ENCODE data around the gene A3GALT2. TPM values are rescaled to one million over a fixed set of nuclear protein-coding genes. Genes with fewer than 3 reads are reported as not detected.

A3GALT2 gene
- total RNA-seq, 2 donors from 2014 or later, result not detected

- Histone ChIP-seq H3K27ac (no peak overlapping the region), H3K36me3 (no peaks in the 10 kb centered on the region), H3K4me3 (no peak overlapping the region), H3K9me3 (no peaks in the 10 kb centered on the region), H3K9ac (ENCODE audit: low read depth in 2 of 2, low read length in 2 of 2) (no peak overlapping the region), H3K4me1 (no peaks in the 10 kb centered on the region), H3K27me3 (no peaks in the 10 kb centered on the region)
- intact Hi-C loops (cut with DNase I), result no loop called here
- DNase-seq, result no peak
- TF ChIP-seq, protein P1, sequence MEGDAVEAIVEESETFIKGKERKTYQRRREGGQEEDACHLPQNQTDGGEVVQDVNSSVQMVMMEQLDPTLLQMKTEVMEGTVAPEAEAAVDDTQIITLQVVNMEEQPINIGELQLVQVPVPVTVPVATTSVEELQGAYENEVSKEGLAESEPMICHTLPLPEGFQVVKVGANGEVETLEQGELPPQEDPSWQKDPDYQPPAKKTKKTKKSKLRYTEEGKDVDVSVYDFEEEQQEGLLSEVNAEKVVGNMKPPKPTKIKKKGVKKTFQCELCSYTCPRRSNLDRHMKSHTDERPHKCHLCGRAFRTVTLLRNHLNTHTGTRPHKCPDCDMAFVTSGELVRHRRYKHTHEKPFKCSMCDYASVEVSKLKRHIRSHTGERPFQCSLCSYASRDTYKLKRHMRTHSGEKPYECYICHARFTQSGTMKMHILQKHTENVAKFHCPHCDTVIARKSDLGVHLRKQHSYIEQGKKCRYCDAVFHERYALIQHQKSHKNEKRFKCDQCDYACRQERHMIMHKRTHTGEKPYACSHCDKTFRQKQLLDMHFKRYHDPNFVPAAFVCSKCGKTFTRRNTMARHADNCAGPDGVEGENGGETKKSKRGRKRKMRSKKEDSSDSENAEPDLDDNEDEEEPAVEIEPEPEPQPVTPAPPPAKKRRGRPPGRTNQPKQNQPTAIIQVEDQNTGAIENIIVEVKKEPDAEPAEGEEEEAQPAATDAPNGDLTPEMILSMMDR (IDR thresholded peaks at IDR 0.05), result no peak
Measured at GRCh38 chr1:33269621-33270020, 51.3 kb downstream of the A3GALT2 start.

DNA sequence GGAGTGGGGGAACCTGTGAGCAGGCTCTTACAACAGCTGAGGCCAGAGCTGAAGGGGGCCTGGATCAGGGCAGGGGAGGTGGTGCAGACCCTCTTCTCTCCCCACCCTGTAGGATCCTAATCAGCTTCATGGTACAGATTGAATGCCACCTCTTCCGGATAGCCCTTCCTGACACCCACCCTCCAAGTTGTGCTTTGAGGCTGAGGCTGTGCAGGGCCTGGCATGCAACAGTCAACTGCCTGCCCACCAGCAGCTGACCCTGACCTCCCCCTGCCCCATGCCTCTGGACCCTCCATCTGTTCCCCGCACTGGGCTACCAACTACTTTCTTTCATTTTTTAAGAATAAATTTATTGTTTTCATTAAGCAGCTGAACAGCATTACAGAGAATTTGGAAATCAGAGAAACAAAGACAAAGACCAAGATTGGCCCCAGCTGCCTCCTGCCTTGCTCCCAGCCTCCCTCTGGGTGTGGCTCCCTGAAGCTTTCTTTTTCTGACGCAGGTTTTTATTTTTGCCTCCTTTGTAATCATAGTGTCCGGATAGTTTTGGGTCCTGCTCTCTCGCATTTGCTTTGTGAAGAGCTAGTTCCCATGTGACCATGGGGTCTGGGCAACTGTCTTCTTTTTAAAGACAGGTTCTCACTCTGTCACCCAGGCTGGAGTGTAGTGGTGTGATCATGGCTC lies 51.8 kb downstream of the A3GALT2 start:
- Histone ChIP-seq H3K36me3 (no peaks in the 10 kb centered on the region), H3K4me3 (no peak overlapping the region), H3K27me3 (no peaks in the 10 kb centered on the region), H3K27ac (no peak overlapping the region), H3K9ac (ENCODE audit: low read depth in 2 of 2, low read length in 2 of 2) (no peak overlapping the region), H3K4me1 (no peaks in the 10 kb centered on the region), H3K9me3 (no peaks in the 10 kb centered on the region)
- intact Hi-C loops (cut with DNase I), result no loop called here
- no peak for DNase-seq
- TF ChIP-seq, protein P1 (IDR thresholded peaks at IDR 0.05), result no peak

GRCh38 chr1:33268457-33268856 lies 52.4 kb downstream of the A3GALT2 start:
- intact Hi-C loops (cut with DNase I), result no loop called here
- H3K4me3 ChIP-seq, result no peak overlapping the region
- TF ChIP-seq, protein P1 (IDR thresholded peaks at IDR 0.05), result no peak
- no peaks in the 10 kb centered on the region for H3K36me3 ChIP-seq
- DNase-seq, result no peak
- H3K9me3 ChIP-seq, result no peaks in the 10 kb centered on the region
- no peaks in the 10 kb centered on the region for H3K4me1 ChIP-seq
- H3K27ac ChIP-seq, result no peak overlapping the region
- no peak overlapping the region for H3K9ac ChIP-seq (ENCODE audit: low read depth in 2 of 2, low read length in 2 of 2)
- H3K27me3 ChIP-seq, result no peaks in the 10 kb centered on the region

- Histone ChIP-seq H3K9me3 (no peaks in the 10 kb centered on the region), H3K9ac (ENCODE audit: low read depth in 2 of 2, low read length in 2 of 2) (no peak overlapping the region), H3K27ac (no peak overlapping the region), H3K4me1 (no peaks in the 10 kb centered on the region), H3K4me3 (no peak overlapping the region), H3K36me3 (no peaks in the 10 kb centered on the region), H3K27me3 (no peaks in the 10 kb centered on the region)
- TF ChIP-seq, protein P1 (IDR thresholded peaks at IDR 0.05), result no peak
- no peak for DNase-seq
- intact Hi-C loops (cut with DNase I), result no loop called here
Measured at GRCh38 chr1:33267468-33268205, 53.3 kb downstream of the A3GALT2 start.

DNA sequence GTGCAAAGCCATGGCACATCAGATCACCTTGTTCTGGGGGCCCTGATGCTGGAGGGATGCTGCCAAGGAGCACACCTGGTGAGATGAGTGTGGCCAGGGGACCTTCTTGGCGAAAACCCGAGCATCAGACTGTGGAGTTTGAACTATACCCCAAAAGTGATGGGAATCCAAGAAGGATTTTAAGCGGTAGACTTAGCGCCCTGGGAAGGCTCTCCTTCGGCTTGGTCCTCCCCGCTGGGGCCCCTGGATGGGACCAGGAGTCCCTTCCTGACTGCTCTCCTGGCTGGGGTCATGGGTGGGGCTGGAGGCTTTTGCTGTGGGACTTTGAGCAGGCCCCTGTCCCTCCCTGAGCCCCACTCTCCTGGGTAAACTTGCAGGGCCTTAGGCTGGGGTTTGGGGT lies 54.1 kb downstream of the A3GALT2 start:
- Histone ChIP-seq H3K4me1 (no peaks in the 10 kb centered on the region), H3K27me3 (no peaks in the 10 kb centered on the region), H3K27ac (no peak overlapping the region), H3K9ac (ENCODE audit: low read depth in 2 of 2, low read length in 2 of 2) (no peak overlapping the region), H3K36me3 (no peaks in the 10 kb centered on the region), H3K9me3 (no peaks in the 10 kb centered on the region), H3K4me3 (no peak overlapping the region)
- DNase-seq, result no peak
- TF ChIP-seq, protein P1 (IDR thresholded peaks at IDR 0.05), result no peak
- intact Hi-C loops (cut with DNase I), result no loop called here

Data from colonic mucosa (tissue), 4 donors.